HFFc6 (cell line): ENCODE data around the gene FBLN2. TPM values are rescaled to one million over a fixed set of nuclear protein-coding genes. Genes with fewer than 3 reads are reported as not detected.

Experiments used
- DNase-seq: peaks from one replicate; pipeline ENCODE4 v3.0.0-alpha.2; 2018
- H3K27ac Mint-ChIP-seq: 2 replicates; pipeline ENCODE4 v1.8.0; 2020; ENCODE audit warnings: mild to moderate bottlenecking, mixed read lengths
- H3K27me3 Mint-ChIP-seq: 2 replicates; pipeline ENCODE4 v1.8.0; 2021; ENCODE audit warnings: mild to moderate bottlenecking, moderate library complexity, mixed read lengths; ENCODE audit not compliant: insufficient read depth
- H3K36me3 Mint-ChIP-seq: 2 replicates; pipeline ENCODE4 v1.8.0; 2021; ENCODE audit warnings: low read depth, mixed read lengths
- H3K4me1 Mint-ChIP-seq: 2 replicates; pipeline ENCODE4 v1.8.0; 2020; ENCODE audit warnings: low read depth, mixed read lengths
- H3K4me3 Mint-ChIP-seq: 2 replicates; pipeline ENCODE4 v1.8.0; 2020; ENCODE audit warnings: mild to moderate bottlenecking, moderate library complexity, mixed read lengths
- H3K9me3 Mint-ChIP-seq: 2 replicates; pipeline ENCODE4 v1.8.0; 2020; ENCODE audit warnings: mild to moderate bottlenecking, mixed read lengths
- total RNA-seq, 6 experiments: library from RNA; stranded (reverse); fragmentation: NEBNext Ultra II Directional; extraction: Animal tissue kit (Norgen Biotek cat#: 25700); gene quantifications; 2 replicates in 1 of 6; 3 replicates in 5 of 6; pipeline ENCODE4 v1.2.3, GENCODE V29; 2021
- TF ChIP-seq, protein P1 (sequence below): fragments of 200-600 bp; sonication (generic); IDR thresholded peaks from 2 replicates; pipeline ENCODE4 v1.5.0; 2021; ENCODE audit warnings: antibody characterized with exemption, mild to moderate bottlenecking

Gene FBLN2
- total RNA-seq, 6 experiments from 2014 or later, result 55.7 to 84.5 (median 69.4) TPM

- TF ChIP-seq, protein P1, sequence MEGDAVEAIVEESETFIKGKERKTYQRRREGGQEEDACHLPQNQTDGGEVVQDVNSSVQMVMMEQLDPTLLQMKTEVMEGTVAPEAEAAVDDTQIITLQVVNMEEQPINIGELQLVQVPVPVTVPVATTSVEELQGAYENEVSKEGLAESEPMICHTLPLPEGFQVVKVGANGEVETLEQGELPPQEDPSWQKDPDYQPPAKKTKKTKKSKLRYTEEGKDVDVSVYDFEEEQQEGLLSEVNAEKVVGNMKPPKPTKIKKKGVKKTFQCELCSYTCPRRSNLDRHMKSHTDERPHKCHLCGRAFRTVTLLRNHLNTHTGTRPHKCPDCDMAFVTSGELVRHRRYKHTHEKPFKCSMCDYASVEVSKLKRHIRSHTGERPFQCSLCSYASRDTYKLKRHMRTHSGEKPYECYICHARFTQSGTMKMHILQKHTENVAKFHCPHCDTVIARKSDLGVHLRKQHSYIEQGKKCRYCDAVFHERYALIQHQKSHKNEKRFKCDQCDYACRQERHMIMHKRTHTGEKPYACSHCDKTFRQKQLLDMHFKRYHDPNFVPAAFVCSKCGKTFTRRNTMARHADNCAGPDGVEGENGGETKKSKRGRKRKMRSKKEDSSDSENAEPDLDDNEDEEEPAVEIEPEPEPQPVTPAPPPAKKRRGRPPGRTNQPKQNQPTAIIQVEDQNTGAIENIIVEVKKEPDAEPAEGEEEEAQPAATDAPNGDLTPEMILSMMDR, result no peak
- Mint-ChIP-seq H3K4me3 (no peak overlapping the region), H3K9me3 (no peaks in the 10 kb centered on the region), H3K27ac (no peak overlapping the region), H3K4me1 (peaks cover 27% of the 10 kb centered on the region), H3K27me3 (no peaks in the 10 kb centered on the region; the same call in 1 of the 2 replicates), H3K36me3 (no peaks in the 10 kb centered on the region)
- DNase-seq, result no peak
Observed at GRCh38 chr3:13571264-13571663, 22.3 kb downstream of the FBLN2 start.

GRCh38 chr3:13571831-13572750 lies 23.2 kb downstream of the FBLN2 start:
- Mint-ChIP-seq H3K9me3 (no peaks in the 10 kb centered on the region), H3K4me1 (peaks cover 29% of the 10 kb centered on the region), H3K27me3 (no peaks in the 10 kb centered on the region; the same call in 1 of the 2 replicates), H3K4me3 (no peak overlapping the region), H3K36me3 (no peaks in the 10 kb centered on the region), H3K27ac (no peak overlapping the region)
- TF ChIP-seq, protein P1, result no peak
- DNase-seq, result no peak

DNA sequence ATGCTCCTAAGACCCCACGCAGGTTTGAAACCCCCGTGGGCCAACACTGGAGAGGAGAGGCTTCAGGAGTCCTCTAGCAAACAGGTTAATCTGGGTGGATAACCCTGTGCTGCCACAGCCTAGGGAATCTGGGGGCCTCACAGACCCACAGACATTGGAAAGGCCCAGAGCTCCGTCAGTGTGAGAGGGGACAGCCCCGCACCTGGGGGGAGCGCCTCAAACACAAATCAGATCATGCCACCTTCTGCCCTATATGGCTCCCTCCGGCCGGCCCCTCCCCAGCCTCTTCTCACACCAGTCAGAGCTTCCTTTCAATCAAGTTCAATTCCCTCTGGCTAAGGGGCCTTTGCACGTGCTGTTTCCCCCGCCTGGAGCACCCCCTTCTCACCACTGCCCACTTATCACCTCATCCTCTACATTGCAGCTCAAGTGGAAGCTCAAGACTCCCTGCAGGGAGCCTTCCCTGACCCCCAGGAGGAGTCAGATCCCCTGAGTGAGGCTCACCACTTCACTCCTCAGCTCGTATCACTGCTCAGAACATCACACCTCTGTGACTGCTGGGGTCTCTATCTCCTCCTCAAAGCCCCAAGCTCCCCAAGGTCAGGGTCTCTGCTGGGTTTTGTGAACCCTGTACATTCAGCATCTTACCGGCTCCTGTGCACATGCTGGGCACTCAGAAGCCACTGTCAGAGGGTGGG lies 24.1 kb downstream of the FBLN2 start:
- Mint-ChIP-seq H3K4me3 (no peak overlapping the region), H3K27me3 (no peaks in the 10 kb centered on the region; the same call in 1 of the 2 replicates), H3K9me3 (no peaks in the 10 kb centered on the region), H3K36me3 (no peaks in the 10 kb centered on the region), H3K27ac (no peak overlapping the region), H3K4me1 (peaks cover 29% of the 10 kb centered on the region)
- TF ChIP-seq, protein P1, result no peak
- no peak for DNase-seq

- Mint-ChIP-seq H3K4me1 (peaks cover 36% of the 10 kb centered on the region), H3K36me3 (no peaks in the 10 kb centered on the region), H3K27me3 (no peaks in the 10 kb centered on the region; the same call in 1 of the 2 replicates), H3K4me3 (no peak overlapping the region), H3K27ac (no peak overlapping the region), H3K9me3 (no peaks in the 10 kb centered on the region)
- DNase-seq, result no peak
- TF ChIP-seq, protein P1, result no peak
Observed at GRCh38 chr3:13574083-13574797, 25.3 kb downstream of the FBLN2 start.

GRCh38 chr3:13574798-13575451 lies 26.0 kb downstream of the FBLN2 start:
- Mint-ChIP-seq H3K27me3 (no peaks in the 10 kb centered on the region; the same call in 1 of the 2 replicates), H3K36me3 (no peaks in the 10 kb centered on the region), H3K4me3 (peak overlapping the region; percentile 51), H3K4me1 (peaks cover 37% of the 10 kb centered on the region), H3K9me3 (no peaks in the 10 kb centered on the region), H3K27ac (peak overlapping the region; percentile 55)
- peak; percentile 23 for DNase-seq
- TF ChIP-seq, protein P1, result no peak
